Pancreas (tissue), 10 donors: ENCODE results near the gene GRIA3. TPM values are rescaled to one million over a fixed set of nuclear protein-coding genes. Genes with fewer than 3 reads are reported as not detected.
"Not testable (repeated sequence)": the region's sequence is repeated elsewhere in the genome, so short reads cannot be mapped to it uniquely, and the experiment has no call there.

Experiments used
- ATAC-seq, 4 donors: fragments of 200-7000 bp; cut with Tn5 transposase; one replicate each; pipeline versions ENCODE4 v1.8.0 to v1.9.1; 2020; ENCODE audit warnings: mild to moderate bottlenecking in 4 of 4, moderate library complexity in 4 of 4
- DNase-seq, 6 donors: peaks; one replicate each; pipeline ENCODE4 v3.0.0-alpha.2; 2020
- FAIRE-seq: peaks from 2 replicates; lab custom pipeline; 2012; peaks lifted over from hg19 to GRCh38; lab: Jason Lieb, UNC
- H3K27ac ChIP-seq, 4 donors: fragments of 200-600 bp; sonication (generic); 1 replicate in 3 of 4; 2 replicates in 1 of 4; pipeline versions ENCODE4 v1.5.0 to v1.8.0; 2020
- H3K27me3 ChIP-seq, 4 donors: fragments of 200-600 bp; one replicate each; pipeline ENCODE4 v1.8.0; 2021
- H3K36me3 ChIP-seq, 3 donors: fragments of 200-600 bp; sonication (generic) in 1 of 3; one replicate each; pipeline versions ENCODE4 v1.5.0 to v1.8.0; 2020 to 2021
- H3K4me1 ChIP-seq, 3 donors: fragments of 200-600 bp; one replicate each; pipeline ENCODE4 v1.8.0; 2021
- H3K4me3 ChIP-seq, 4 donors: fragments of 200-600 bp; sonication (generic) in 2 of 4; one replicate each; pipeline versions ENCODE4 v1.5.0 to v1.8.0; 2020 to 2021
- H3K9me3 ChIP-seq, 4 donors: fragments of 200-600 bp; one replicate each; pipeline ENCODE4 v1.8.0; 2021
- WGBS, 2 donors: extraction: QIAGEN DNeasy Blood & Tissue Kit; methylation state at CpG; one replicate each; pipeline ENCODE4 v1.1.7; 2013; 5-methylcytosine and 5-hydroxymethylcytosine counted together
- intact Hi-C, 3 donors: fragments of 100-400 bp; cut with DNase I; formaldehyde crosslinking; loops; one replicate each; pipeline versions ENCODE4 v1.11.1 to v1.14.2; 2022
- polyA plus RNA-seq, 2 donors: library from polyadenylated mRNA; stranded (reverse); fragments of 200-250 nt; gene quantifications; one replicate each; pipeline ENCODE4 v1.2.3, GENCODE V29; 2013
- total RNA-seq, 6 donors: library from RNA; stranded (reverse); fragmentation: NEBNext Ultra II Directional in 4 of 6; extraction: Animal tissue kit (Norgen Biotek cat#: 25700) in 4 of 6; gene quantifications; one replicate each; pipeline versions ENCODE4 v1.2.1 to v1.2.4, GENCODE V29; 2021 to 2023
- TF ChIP-seq, protein P1 (sequence below), 4 donors: fragments of 200-600 bp; sonication (generic) in 3 of 4; IDR thresholded peaks; one replicate each; pipeline versions ENCODE4 v1.5.0 to v1.8.0; 2021; ENCODE audit warnings: antibody characterized with exemption in 4 of 4
- donor health status: healthy with polysubstance abuse.
- donor health status: DM: no; HTN: no; CAD: no; lungs with moderate emphysema.
- donor health status: DM: no; HTN: no; CAD: no.
- donor health status: control.
- donor health status: control.
- donor health status: Bipolar disorder and iron deficiency.
- donor health status: DM: yes; HTN: yes; CAD: no.
- donor health status: DM: no; HTN: no; CAD: no.
- donor health status: DM: no; HTN: no; CAD: no.
- donor health status: DM: yes; HTN: yes; CAD: no.

GRIA3 gene
- total and polyA plus RNA-seq, 8 donors = 0.28 to 11.8 (median 1.6) TPM

DNA sequence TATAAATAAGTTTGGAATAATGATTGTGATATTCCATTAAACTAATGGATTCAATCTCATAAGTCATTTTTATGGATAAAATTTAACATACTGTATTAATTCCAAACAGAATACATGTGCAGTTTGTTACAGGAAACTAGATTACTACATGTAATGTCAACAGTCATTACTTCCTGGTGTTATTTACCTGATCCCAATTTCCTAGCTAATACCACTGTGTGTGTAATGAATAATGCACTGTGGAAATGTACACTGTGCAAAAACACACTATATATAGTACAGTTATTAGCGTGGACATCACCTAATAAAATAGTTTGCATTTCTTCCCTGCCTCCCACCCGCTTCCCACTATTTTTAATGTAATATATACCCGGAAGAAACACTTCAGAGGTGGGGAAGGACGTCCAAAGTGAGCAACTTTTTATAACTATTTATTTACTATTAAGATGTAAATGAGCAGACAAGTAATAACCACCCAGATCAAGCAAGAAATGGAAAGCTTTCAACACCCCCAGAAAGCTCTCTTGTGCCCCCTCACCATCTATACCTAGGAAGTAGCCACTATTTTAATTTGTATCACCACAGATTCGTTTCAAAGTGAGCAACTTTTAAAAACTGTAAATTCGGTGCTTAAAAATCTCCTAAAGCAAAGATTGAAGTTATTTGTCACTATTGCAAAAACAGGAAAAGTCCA is 329.7 kb downstream of the GRIA3 start:
- 28 to 33% methylated on average over 6 of the region's 6 CpGs for WGBS, 2 donors
- peak in 2 of 4 donors; percentile 62 to 84 for ATAC-seq
- TF ChIP-seq, protein P1, sequence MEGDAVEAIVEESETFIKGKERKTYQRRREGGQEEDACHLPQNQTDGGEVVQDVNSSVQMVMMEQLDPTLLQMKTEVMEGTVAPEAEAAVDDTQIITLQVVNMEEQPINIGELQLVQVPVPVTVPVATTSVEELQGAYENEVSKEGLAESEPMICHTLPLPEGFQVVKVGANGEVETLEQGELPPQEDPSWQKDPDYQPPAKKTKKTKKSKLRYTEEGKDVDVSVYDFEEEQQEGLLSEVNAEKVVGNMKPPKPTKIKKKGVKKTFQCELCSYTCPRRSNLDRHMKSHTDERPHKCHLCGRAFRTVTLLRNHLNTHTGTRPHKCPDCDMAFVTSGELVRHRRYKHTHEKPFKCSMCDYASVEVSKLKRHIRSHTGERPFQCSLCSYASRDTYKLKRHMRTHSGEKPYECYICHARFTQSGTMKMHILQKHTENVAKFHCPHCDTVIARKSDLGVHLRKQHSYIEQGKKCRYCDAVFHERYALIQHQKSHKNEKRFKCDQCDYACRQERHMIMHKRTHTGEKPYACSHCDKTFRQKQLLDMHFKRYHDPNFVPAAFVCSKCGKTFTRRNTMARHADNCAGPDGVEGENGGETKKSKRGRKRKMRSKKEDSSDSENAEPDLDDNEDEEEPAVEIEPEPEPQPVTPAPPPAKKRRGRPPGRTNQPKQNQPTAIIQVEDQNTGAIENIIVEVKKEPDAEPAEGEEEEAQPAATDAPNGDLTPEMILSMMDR (IDR thresholded peaks at IDR 0.05) = no peak

DNA sequence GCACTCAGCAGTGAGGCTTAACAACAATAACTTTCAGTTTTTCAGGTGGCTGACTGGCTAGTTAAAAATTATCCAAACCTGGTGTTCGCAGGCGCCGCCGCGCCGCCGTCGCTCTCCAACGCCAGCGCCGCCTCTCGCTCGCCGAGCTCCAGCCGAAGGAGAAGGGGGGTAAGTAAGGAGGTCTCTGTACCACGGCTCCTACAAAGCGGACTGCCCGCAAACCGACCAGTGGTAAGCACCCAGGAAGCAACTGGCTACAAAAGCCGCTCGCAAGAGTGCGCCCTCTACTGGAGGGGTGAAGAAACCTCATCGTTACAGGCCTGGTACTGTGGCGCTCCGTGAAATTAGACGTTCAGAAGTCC is 330.2 kb downstream of the GRIA3 start:
- WGBS, 2 donors = 44 to 51% methylated on average over 26 of the region's 26 CpGs
- peak overlapping the region in 2 of 4 donors; percentile 56 to 73 for H3K27ac ChIP-seq

More for the DNA sequence above, 329.7 kb downstream of the GRIA3 start:
- FAIRE-seq = no peak
- DNase-seq = no peak
- Histone ChIP-seq H3K4me3 (peak overlapping the region in 1 of 4 donors; percentile 36), H3K27me3 (no peaks in the 10 kb centered on the region), H3K27ac (peak overlapping the region in 2 of 4 donors; percentile 56 to 73), H3K9me3 (no peaks in the 10 kb centered on the region), H3K4me1 (no peaks in the 10 kb centered on the region), H3K36me3 (no peaks in the 10 kb centered on the region)
- intact Hi-C loops = no loop called here

DNA sequence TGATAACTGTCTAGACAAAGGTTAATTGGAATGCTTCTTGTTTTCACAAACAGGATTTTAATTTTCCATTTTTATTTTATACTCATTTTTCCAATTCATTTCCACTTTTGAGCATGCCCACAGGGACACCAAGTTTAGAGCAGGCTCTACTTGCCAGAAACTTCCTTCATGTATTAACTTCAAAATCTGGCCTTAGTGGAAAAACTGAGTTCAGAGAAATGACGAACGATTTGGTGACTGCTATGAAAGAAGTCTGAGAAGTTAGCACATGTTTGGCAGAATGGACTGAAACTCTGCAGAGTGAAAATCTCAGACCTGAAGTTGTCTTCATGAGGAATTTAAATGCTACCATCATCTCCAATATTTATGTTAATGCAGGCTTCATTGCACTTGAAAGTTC is 334.7 kb downstream of the GRIA3 start:
- intact Hi-C loops = no loop called here
- no peak for FAIRE-seq

More for the DNA sequence above, 330.2 kb downstream of the GRIA3 start:
- H3K9me3 ChIP-seq, H3K36me3 ChIP-seq, H3K27me3 ChIP-seq, H3K4me1 ChIP-seq, intact Hi-C loops, FAIRE-seq: not testable (repeated sequence)
- peak in 3 of 4 donors; percentile 59 to 82 (median 80) for ATAC-seq
- peak in 5 of 6 donors; percentile 13 to 56 (median 31) for DNase-seq
- peak overlapping the region in 1 of 4 donors; percentile 36 for H3K4me3 ChIP-seq

DNA sequence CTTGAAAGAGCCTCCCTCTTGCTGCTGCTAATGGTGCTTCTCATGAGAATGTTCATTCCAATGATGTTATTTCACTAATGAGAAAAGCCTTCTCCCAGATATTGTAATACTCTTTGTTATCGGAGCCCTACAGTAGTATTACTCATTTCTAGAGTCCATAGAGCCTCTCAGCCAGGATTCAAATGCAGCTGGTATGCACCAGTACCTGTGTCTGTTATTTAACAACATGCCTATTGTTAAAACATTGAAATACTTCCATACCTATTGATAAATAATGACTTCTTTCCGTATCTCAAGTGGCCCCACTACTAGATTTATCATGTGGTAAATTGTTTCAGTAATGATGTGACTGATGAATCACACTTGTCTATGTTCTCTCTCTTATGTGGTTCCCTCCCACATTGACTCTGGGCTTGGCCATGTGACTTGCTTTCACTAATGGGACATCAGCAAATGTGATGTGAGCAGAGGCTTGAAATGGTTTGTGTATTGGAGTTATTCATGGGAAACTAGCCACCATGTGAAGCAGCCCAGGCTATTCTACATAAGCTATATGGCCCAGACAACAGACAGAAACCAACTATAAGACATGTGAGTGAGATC is 341.1 kb downstream of the GRIA3 start:
- 41 to 43% methylated on average over 2 of the region's 2 CpGs for WGBS, 2 donors
- intact Hi-C loops = no loop called here
- H3K4me3 ChIP-seq = no peak overlapping the region
- TF ChIP-seq, protein P1 (IDR thresholded peaks at IDR 0.05) = no peak
- H3K9me3 ChIP-seq = no peaks in the 10 kb centered on the region
- no peaks in the 10 kb centered on the region for H3K27me3 ChIP-seq
- H3K27ac ChIP-seq = no peak overlapping the region
- no peak for FAIRE-seq
- DNase-seq = no peak
- H3K36me3 ChIP-seq = no peaks in the 10 kb centered on the region
- ATAC-seq = no peak
- H3K4me1 ChIP-seq = no peaks in the 10 kb centered on the region

More for the DNA sequence above, 334.7 kb downstream of the GRIA3 start:
- H3K9me3 ChIP-seq = no peaks in the 10 kb centered on the region
- H3K27me3 ChIP-seq = no peaks in the 10 kb centered on the region
- no peaks in the 10 kb centered on the region for H3K36me3 ChIP-seq
- TF ChIP-seq, protein P1 (IDR thresholded peaks at IDR 0.05) = no peak
- DNase-seq = no peak
- no peak overlapping the region for H3K4me3 ChIP-seq
- H3K4me1 ChIP-seq = no peaks in the 10 kb centered on the region
- WGBS, 2 donors = 25 to 40% methylated on average over 2 of the region's 2 CpGs
- ATAC-seq = no peak
- H3K27ac ChIP-seq = no peak overlapping the region

DNA sequence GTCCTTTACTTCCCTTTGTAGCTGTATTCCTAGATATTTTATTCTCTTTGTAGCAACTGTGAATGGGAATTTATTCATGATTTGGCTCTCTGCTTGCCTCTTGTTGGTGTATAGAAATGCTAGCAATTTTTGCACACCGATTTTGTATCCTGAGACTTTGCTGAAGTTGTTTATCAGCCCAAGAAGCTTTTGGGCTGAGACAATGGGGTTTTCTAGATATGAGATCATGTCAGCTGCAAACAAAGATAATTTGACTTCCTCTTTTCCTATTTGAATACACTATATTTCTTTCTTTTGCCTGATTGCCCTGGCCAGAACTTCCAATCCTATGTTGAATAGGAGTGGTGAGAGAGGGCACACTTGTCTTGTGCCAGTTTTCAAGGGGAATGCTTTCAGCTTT is 346.6 kb downstream of the GRIA3 start:
- 70 to 77% methylated on average over 1 of the region's 1 CpG for WGBS, 2 donors
- ATAC-seq, H3K27me3 ChIP-seq, H3K4me1 ChIP-seq, FAIRE-seq, H3K4me3 ChIP-seq, intact Hi-C loops, H3K9me3 ChIP-seq, H3K27ac ChIP-seq, H3K36me3 ChIP-seq, DNase-seq: not testable (repeated sequence)
